Astrocyte (in vitro differentiated cells and primary cell): Measurements from ENCODE around the gene TMTC3.

ENCODE experiments used
- CTCF ChIP-seq: IDR thresholded peaks from 2 replicates; pipeline ENCODE4 v1.5.1; 2011; ENCODE audit warnings: low read depth, mild to moderate bottlenecking, inconsistent platforms, low read length, moderate library complexity; ENCODE audit not compliant: insufficient read depth
- EZH2 ChIP-seq: IDR thresholded peaks from 2 replicates; pipeline ENCODE4 v1.6.1; 2012; ENCODE audit warnings: mild to moderate bottlenecking, low read length, inconsistent platforms; ENCODE audit not compliant: insufficient read depth

- TF ChIP-seq EZH2 (no peak), CTCF (no peak)
Measured at GRCh38 chr12:88227871-88228270, 85.8 kb downstream of the TMTC3 start.
